GM21447 (cell line): ENCODE measurements around the gene NHLRC1.

Source experiments
- ATAC-seq: cut with Tn5 transposase; IDR thresholded peaks from one replicate; pipeline ENCODE4 v1.9.1; 2021; ENCODE audit not compliant: unreplicated experiment

NHLRC1 gene

GRCh38 chr6:18139935-18140621 lies 17.6 kb upstream of the NHLRC1 start:
- no peak for ATAC-seq

- no peak for ATAC-seq
Measured at GRCh38 chr6:18138906-18139305, 16.4 kb upstream of the NHLRC1 start.

- ATAC-seq, result no peak
Measured at GRCh38 chr6:18136260-18136659, 13.8 kb upstream of the NHLRC1 start.

GRCh38 chr6:18135171-18135570 lies 12.7 kb upstream of the NHLRC1 start:
- no peak for ATAC-seq

- no peak for ATAC-seq
Measured at GRCh38 chr6:18132346-18132745, 9.9 kb upstream of the NHLRC1 start.

- ATAC-seq, result no peak
Measured at GRCh38 chr6:18126121-18126520, 3.6 kb upstream of the NHLRC1 start.

GRCh38 chr6:18121580-18122127 lies 823 bp downstream of the NHLRC1 start:
- no peak for ATAC-seq

- no peak for ATAC-seq
Measured at GRCh38 chr6:18119236-18119635, 3.2 kb downstream of the NHLRC1 start.

- ATAC-seq, result no peak
Measured at GRCh38 chr6:18118330-18118729, 4.1 kb downstream of the NHLRC1 start.

- no peak for ATAC-seq
Measured at GRCh38 chr6:18117136-18117535, 5.3 kb downstream of the NHLRC1 start.

GRCh38 chr6:18115356-18115755 lies 7.1 kb downstream of the NHLRC1 start:
- no peak for ATAC-seq

- ATAC-seq, result no peak
Measured at GRCh38 chr6:18110162-18110561, 12.3 kb downstream of the NHLRC1 start.

- no peak for ATAC-seq
Measured at GRCh38 chr6:18107061-18107460, 15.4 kb downstream of the NHLRC1 start.

GRCh38 chr6:18102783-18103509 lies 19.5 kb downstream of the NHLRC1 start:
- ATAC-seq, result no peak

GRCh38 chr6:18101873-18102272 lies 20.6 kb downstream of the NHLRC1 start:
- no peak for ATAC-seq

GRCh38 chr6:18101271-18101670 lies 21.2 kb downstream of the NHLRC1 start:
- no peak for ATAC-seq

GRCh38 chr6:18100296-18100695 lies 22.2 kb downstream of the NHLRC1 start:
- ATAC-seq, result no peak

GRCh38 chr6:18099511-18099910 lies 23.0 kb downstream of the NHLRC1 start:
- ATAC-seq, result no peak

- no peak for ATAC-seq
Measured at GRCh38 chr6:18096423-18096822, 26.1 kb downstream of the NHLRC1 start.

GRCh38 chr6:18091382-18091781 lies 31.1 kb downstream of the NHLRC1 start:
- ATAC-seq, result no peak

- ATAC-seq, result no peak
Measured at GRCh38 chr6:18090349-18090786, 32.1 kb downstream of the NHLRC1 start.
